PFSK-1 (cell line): ENCODE measurements around the gene RPL36.

ENCODE experiments used
- FOXP2 ChIP-seq: optimal IDR thresholded peaks from 2 replicates; pipeline ENCODE3; 2011; ENCODE audit warnings: borderline replicate concordance, control low read depth, inconsistent platforms; ENCODE audit not compliant: insufficient read depth; ENCODE audit errors: extremely low read length, extremely low read depth
- POLR2AphosphoS5 ChIP-seq: IDR thresholded peaks from 2 replicates; pipeline ENCODE4 v1.6.1; 2012; ENCODE audit warnings: low read depth, mild to moderate bottlenecking, control low read depth, low read length, moderate library complexity
- REST ChIP-seq, 2 experiments: IDR thresholded peaks; 2 replicates each; pipeline versions ENCODE4 v1.6.1 to v1.8.0; 2011 to 2012; ENCODE audit warnings: low read depth in 2 of 2, low read length in 2 of 2, control low read depth in 1 of 2, inconsistent platforms in 1 of 2, mild to moderate bottlenecking in 1 of 2, moderate library complexity in 1 of 2; ENCODE audit not compliant: insufficient read depth in 1 of 2
- SIN3A ChIP-seq: IDR thresholded peaks from 2 replicates; pipeline ENCODE4 v1.6.1; 2012; ENCODE audit warnings: mild to moderate bottlenecking, low read length, moderate library complexity, borderline replicate concordance; ENCODE audit not compliant: insufficient read depth
- TAF1 ChIP-seq: IDR thresholded peaks from 2 replicates; pipeline ENCODE4 v1.6.1; 2012; ENCODE audit warnings: low read length, control low read depth, borderline replicate concordance; ENCODE audit not compliant: insufficient read depth

DNA sequence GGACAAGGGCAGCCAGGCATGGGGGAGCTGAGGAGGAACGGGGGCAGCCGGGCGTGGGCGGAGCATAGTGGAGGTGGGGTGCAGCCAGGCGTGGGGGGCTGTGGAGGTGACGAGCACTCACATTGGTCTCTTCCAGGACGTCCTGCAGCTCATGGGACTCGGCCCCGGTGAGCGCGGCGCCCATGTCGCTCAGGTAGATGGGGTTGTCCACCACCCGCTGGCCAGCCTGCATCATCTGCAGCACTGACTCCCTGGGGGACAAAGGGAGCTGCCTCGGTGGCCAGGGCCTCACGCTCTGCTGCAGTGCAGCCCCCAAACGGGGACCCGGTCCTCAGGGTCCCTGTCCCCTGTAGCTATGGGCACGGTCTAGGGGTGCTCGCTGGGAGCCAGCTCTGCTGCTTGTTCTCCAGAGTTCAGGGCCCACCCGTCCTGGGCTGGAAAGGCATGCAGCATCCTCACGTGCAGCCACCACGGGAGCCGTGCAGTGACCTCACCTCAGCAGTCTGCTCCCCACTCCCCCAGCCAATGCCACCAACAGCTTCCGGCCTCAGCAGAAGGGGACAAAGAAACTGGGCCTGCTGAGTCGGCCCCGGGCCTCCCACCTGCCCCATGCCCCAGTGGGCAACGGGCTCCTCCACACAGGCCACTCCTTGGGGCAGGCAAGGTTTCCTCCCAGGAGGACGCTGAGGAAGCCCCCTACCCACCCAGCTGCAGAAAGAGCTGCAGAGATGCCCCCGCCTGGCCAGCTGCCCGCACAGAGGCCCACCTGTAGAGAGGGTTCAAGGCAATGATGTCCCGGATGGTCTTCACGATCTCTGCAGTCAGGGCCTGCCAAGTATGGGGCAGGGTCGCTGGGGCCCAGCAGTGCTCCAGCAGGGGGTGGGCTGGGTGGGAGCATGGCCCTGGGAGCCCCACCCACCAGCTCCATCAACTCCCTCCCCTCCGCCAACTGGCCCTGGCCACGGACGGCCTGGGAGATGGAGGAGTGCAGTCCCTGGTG lies 17.8 kb downstream of the RPL36 start:
- no peak for TF ChIP-seq TAF1
- TF ChIP-seq REST (IDR thresholded peaks at IDR 0.05; ENCODE audit: insufficient read depth in 1 of 2, low read depth in 2 of 2, low read length in 2 of 2), result no peak
- no peak for TF ChIP-seq POLR2AphosphoS5
- TF ChIP-seq FOXP2, result no peak
- TF ChIP-seq SIN3A, result no peak
